ENCODE measurements around the gene PLIN4. TPM values are rescaled to one million over a fixed set of nuclear protein-coding genes. Genes with fewer than 3 reads are reported as not detected.

PLIN4 gene
- total and polyA plus RNA-seq, 10 donors = 0.27 to 10.2 (median 2.1) TPM

- 15 to 41% (median 23%) methylated on average over 11 to 13 of the region's 13 CpGs for WGBS, 5 donors
- Histone ChIP-seq H3K4me3 (peak within 1 kb of the TSS; percentile 24 to 72 (median 44)), H3K27me3 (replicated peaks in 1 of 7) (peaks cover 0 to 8% (median 0%) of the 10 kb centered on the region in 7 donors), H3K4me1 (peaks cover 0 to 85% (median 40%) of the 10 kb centered on the region in 6 donors), H3K36me3 (peaks cover 0 to 18% (median 0%) of the 10 kb centered on the region in 6 donors), H3K9me3 (no peaks in the 10 kb centered on the region), H3K27ac (peak within 1 kb of the TSS in 7 of 8 donors; percentile 63 to 85 (median 76))
- intact Hi-C loops (cut with DNase I; ENCODE audit: low total_unique reads) = no loop called here
- TF ChIP-seq POLR2A (IDR thresholded peaks at IDR 0.05) = no peak
- TF ChIP-seq CTCF (IDR thresholded peaks at IDR 0.05 in 8 of 11, conservative IDR thresholded peaks at IDR 0.05 in 3 of 11) = peak in 1 of 11 experiments; percentile 30
- peak; percentile 83 to 89 (median 87) for TF ChIP-seq POLR2AphosphoS5 (IDR thresholded peaks at IDR 0.05)
- DNase-seq = peak; percentile 90
These were observed 41.3 kb upstream of the PLIN4 start, which contains the start of gene SEMA6B for GRCh38 chr19:4559569-4559968. Gene SEMA6B, minus strand, starts transcription at chr19:4559684. Its CDS starts 1,227 bp downstream, at chr19:4558457.

GRCh38 chr19:4557971-4558941, 40.0 kb upstream of the PLIN4 start:
- Histone ChIP-seq H3K27ac (peak overlapping the region; percentile 48 to 85 (median 74)), H3K9me3 (no peaks in the 10 kb centered on the region), H3K4me1 (peaks cover 0 to 75% (median 38%) of the 10 kb centered on the region in 6 donors), H3K4me3 (peak overlapping the region; percentile 24 to 72 (median 44)), H3K27me3 (replicated peaks in 1 of 7) (peaks cover 0 to 8% (median 0%) of the 10 kb centered on the region in 7 donors), H3K36me3 (peaks cover 0 to 32% (median 0%) of the 10 kb centered on the region in 6 donors)
- 25 to 31% (median 28%) methylated on average over 34 to 44 of the region's 44 CpGs for WGBS, 5 donors
- TF ChIP-seq POLR2AphosphoS5 (IDR thresholded peaks at IDR 0.05) (peak in 2 of 3 donors; percentile 18 to 73), CTCF (IDR thresholded peaks at IDR 0.05 in 8 of 11, conservative IDR thresholded peaks at IDR 0.05 in 3 of 11) (peak; percentile 87 to 99 (median 97)), POLR2A (IDR thresholded peaks at IDR 0.05) (no peak)
- intact Hi-C loops (cut with DNase I; ENCODE audit: low total_unique reads) = no loop called here
- DNase-seq = peak; percentile 85

- TF ChIP-seq POLR2A (IDR thresholded peaks at IDR 0.05) (no peak), POLR2AphosphoS5 (IDR thresholded peaks at IDR 0.05) (peak; percentile 67 to 83 (median 79)), CTCF (IDR thresholded peaks at IDR 0.05 in 8 of 11, conservative IDR thresholded peaks at IDR 0.05 in 3 of 11) (peak in 6 of 11 experiments; percentile 8 to 49 (median 19))
- Histone ChIP-seq H3K36me3 (peaks cover 0 to 41% (median 0%) of the 10 kb centered on the region in 6 donors), H3K27ac (peak overlapping the region; percentile 48 to 85 (median 74)), H3K4me1 (peaks cover 0 to 68% (median 33%) of the 10 kb centered on the region in 6 donors), H3K27me3 (replicated peaks in 1 of 7) (peaks cover 0 to 9% (median 0%) of the 10 kb centered on the region in 7 donors), H3K9me3 (no peaks in the 10 kb centered on the region), H3K4me3 (peak overlapping the region in 7 of 8 donors; percentile 24 to 72 (median 45))
- intact Hi-C loops (cut with DNase I; ENCODE audit: low total_unique reads) = no loop called here
- peak; percentile 86 for DNase-seq
- 69 to 85% (median 73%) methylated on average over 30 to 33 of the region's 33 CpGs for WGBS, 5 donors
These were observed 39.1 kb upstream of the PLIN4 start for GRCh38 chr19:4557144-4557970.
